BJ (cell line): ENCODE data around the gene RNF25. TPM values are rescaled to one million over a fixed set of nuclear protein-coding genes. Genes with fewer than 3 reads are reported as not detected.

Experiments
- CTCF ChIA-PET: fragments of 350-600 bp; formaldehyde crosslinking; extraction: SDS; loops from one replicate; lab custom pipeline; 2021; ENCODE audit warnings: antibody characterized with exemption, inconsistent platforms; lab: Yijun Ruan, JAX
- POLR2A ChIA-PET: fragments of 300-600 bp; sonication (Branson Sonifier 250); formaldehyde crosslinking; extraction: SDS; loops from one replicate; lab custom pipeline; 2021; ENCODE audit warnings: antibody characterized with exemption; lab: Charles Lee
- DNase-seq: peaks from one replicate; pipeline ENCODE4 v3.0.0-alpha.2; 2011; ENCODE audit warnings: low read depth
- H3K27me3 ChIP-seq: 2 replicates; pipeline ENCODE4 v1.6.0; 2011; ENCODE audit warnings: low read length; ENCODE audit not compliant: control insufficient read depth, insufficient read depth
- H3K36me3 ChIP-seq: 2 replicates; pipeline ENCODE4 v1.5.1; 2011; ENCODE audit warnings: low read length; ENCODE audit not compliant: control insufficient read depth, insufficient read depth
- H3K4me3 ChIP-seq: 2 replicates; pipeline ENCODE4 v1.5.1; 2011; ENCODE audit warnings: low read depth, mild to moderate bottlenecking, control low read depth, low read length
- CTCF ChIP-seq: IDR thresholded peaks from 2 replicates; pipeline ENCODE4 v1.5.1; 2011; ENCODE audit warnings: low read depth, mild to moderate bottlenecking, control low read depth, inconsistent platforms, low read length, moderate library complexity; ENCODE audit not compliant: insufficient read depth
- polyA plus RNA-seq: library from polyadenylated mRNA; depleted of rRNA; stranded (reverse); fragments of >200 nt; gene quantifications from 2 replicates; pipeline ENCODE4 v1.2.3, GENCODE V29; 2011

RNF25 gene
- polyA plus RNA-seq, 1 experiment: 91.6 TPM

GRCh38 chr2:218644721-218645120, 27.1 kb downstream of the RNF25 start:
- CTCF ChIA-PET: interaction anchor here (2.2 kb wide), 1 partner anchor 14 kb away, joined by 8 read pairs; the partner anchor contains the start of genes BCS1L and ZNF142
- POLR2A ChIA-PET: no interaction called here
- Histone ChIP-seq H3K27me3 (no peaks in the 10 kb centered on the region), H3K36me3 (peaks cover 40% of the 10 kb centered on the region), H3K4me3 (no peak overlapping the region)
- DNase-seq: no peak
- TF ChIP-seq CTCF: no peak

GRCh38 chr2:218643751-218644310, 28.0 kb downstream of the RNF25 start:
- Histone ChIP-seq H3K4me3 (no peak overlapping the region), H3K27me3 (no peaks in the 10 kb centered on the region), H3K36me3 (peaks cover 41% of the 10 kb centered on the region)
- ChIA-PET CTCF (no interaction called here), POLR2A (no interaction called here)
- DNase-seq: no peak
- TF ChIP-seq CTCF: no peak

- DNase-seq: no peak
- ChIA-PET CTCF (no interaction called here), POLR2A (no interaction called here)
- no peak for TF ChIP-seq CTCF
- Histone ChIP-seq H3K36me3 (peaks cover 44% of the 10 kb centered on the region), H3K4me3 (no peak overlapping the region), H3K27me3 (no peaks in the 10 kb centered on the region)
Measured at GRCh38 chr2:218642786-218643185, 29.0 kb downstream of the RNF25 start.

- DNase-seq: no peak
- POLR2A ChIA-PET: no interaction called here
- Histone ChIP-seq H3K36me3 (peaks cover 41% of the 10 kb centered on the region), H3K27me3 (no peaks in the 10 kb centered on the region), H3K4me3 (no peak overlapping the region)
- CTCF ChIA-PET: no interaction called here
- no peak for TF ChIP-seq CTCF
Measured at GRCh38 chr2:218642121-218642656, 29.6 kb downstream of the RNF25 start.

DNA sequence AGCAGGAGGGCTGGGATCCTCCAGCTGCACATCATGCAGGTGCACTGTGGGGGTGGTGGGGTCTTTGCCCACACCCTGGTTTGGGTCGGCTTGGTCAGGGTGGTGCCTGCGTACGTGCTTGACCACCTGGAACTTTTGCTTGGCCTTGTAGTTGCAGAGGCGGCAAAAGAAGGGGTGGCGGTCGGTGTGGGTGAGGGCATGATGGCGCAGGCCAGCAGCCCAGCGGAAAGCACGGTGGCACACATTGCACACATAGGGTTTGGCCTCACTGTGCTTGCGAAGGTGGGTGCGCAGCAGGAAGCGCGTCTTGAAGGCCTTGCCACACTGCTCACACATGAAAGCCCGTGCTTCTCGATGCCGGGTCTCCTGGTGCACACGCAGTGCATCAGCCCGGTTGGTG, 33.4 kb downstream of the RNF25 start:
- peaks cover 27% of the 10 kb centered on the region for H3K36me3 ChIP-seq
- CTCF ChIA-PET: interaction anchor here (0.6 kb wide), 1 partner anchor 660 kb away, joined by 3 read pairs; no protein-coding TSS in a partner anchor
- no peak for TF ChIP-seq CTCF

More for the DNA sequence above, 33.4 kb downstream of the RNF25 start:
- H3K27me3 ChIP-seq: no peaks in the 10 kb centered on the region
- no peak overlapping the region for H3K4me3 ChIP-seq
- POLR2A ChIA-PET: no interaction called here
- no peak for DNase-seq
